Stimulated activated naive CD8-positive, alpha-beta T cell treated with anti-CD3 and anti-CD28 coated beads, Interleukin-15, Interleukin-2, amounts not matched to agents 100 U/mL and 50 U/mL, for 24 hours (primary cell): Measurements from ENCODE around the gene DNER.
A peak's percentile ranks its signal among the peaks of the same experiment; 100 is the strongest.
"Not testable (repeated sequence)": the region's sequence is repeated elsewhere in the genome, so short reads cannot be mapped to it uniquely, and the experiment has no call there.

ENCODE experiments used
- ATAC-seq: fragments of 150-1000 bp; cut with Tn5 transposase; one replicate; pipeline ENCODE4 v1.10.0; 2021
- DNase-seq: peaks from one replicate; pipeline ENCODE4 v3.0.0; 2021

Gene DNER

GRCh38 chr2:229616433-229616832 is 97.9 kb downstream of the DNER start:
- ATAC-seq (no peak), DNase-seq (no peak)

GRCh38 chr2:229614021-229614420 is 100.3 kb downstream of the DNER start:
- DNase-seq, ATAC-seq: not testable (repeated sequence)

GRCh38 chr2:229612384-229612971 is 101.9 kb downstream of the DNER start:
- DNase-seq, result no peak
- no peak for ATAC-seq

- ATAC-seq (no peak), DNase-seq (no peak)
Observed at GRCh38 chr2:229611360-229611759, 103.0 kb downstream of the DNER start.

GRCh38 chr2:229610872-229611271 is 103.5 kb downstream of the DNER start:
- no peak for DNase-seq
- ATAC-seq, result no peak

GRCh38 chr2:229610333-229610732 is 104.0 kb downstream of the DNER start:
- no peak for DNase-seq
- ATAC-seq, result no peak

- DNase-seq, result no peak
- ATAC-seq, result no peak
Observed at GRCh38 chr2:229601936-229602335, 112.4 kb downstream of the DNER start.

- ATAC-seq (no peak), DNase-seq (no peak)
Observed at GRCh38 chr2:229601396-229601795, 113.0 kb downstream of the DNER start.

GRCh38 chr2:229598227-229598626 is 116.1 kb downstream of the DNER start:
- DNase-seq (no peak), ATAC-seq (no peak)

GRCh38 chr2:229596796-229597195 is 117.6 kb downstream of the DNER start:
- DNase-seq (no peak), ATAC-seq (no peak)

- ATAC-seq, result no peak
- no peak for DNase-seq
Observed at GRCh38 chr2:229591611-229592010, 122.7 kb downstream of the DNER start.

GRCh38 chr2:229586746-229587705 is 127.3 kb downstream of the DNER start:
- no peak for ATAC-seq
- DNase-seq, result peak; percentile 52

- ATAC-seq (no peak), DNase-seq (no peak)
Observed at GRCh38 chr2:229586012-229586411, 128.3 kb downstream of the DNER start.

- DNase-seq (no peak), ATAC-seq (no peak)
Observed at GRCh38 chr2:229582151-229582550, 132.2 kb downstream of the DNER start.

GRCh38 chr2:229578052-229578846 is 136.1 kb downstream of the DNER start:
- DNase-seq (no peak), ATAC-seq (no peak)

GRCh38 chr2:229575569-229576315 is 138.6 kb downstream of the DNER start:
- ATAC-seq, result no peak
- DNase-seq, result no peak

GRCh38 chr2:229572507-229573271 is 141.7 kb downstream of the DNER start:
- ATAC-seq (no peak), DNase-seq (no peak)

- ATAC-seq (no peak), DNase-seq (no peak)
Observed at GRCh38 chr2:229571243-229571642, 143.1 kb downstream of the DNER start.

- no peak for DNase-seq
Observed at GRCh38 chr2:229566370-229566769, 148.0 kb downstream of the DNER start.

GRCh38 chr2:229564300-229564907 is 150.0 kb downstream of the DNER start:
- ATAC-seq (no peak), DNase-seq (no peak)

More at GRCh38 chr2:229566370-229566769, 148.0 kb downstream of the DNER start:
- no peak for ATAC-seq

- DNase-seq (no peak), ATAC-seq (no peak)
Observed at GRCh38 chr2:229563388-229563787, 151.0 kb downstream of the DNER start.
